Measurements from ENCODE around the gene ALDH1A2.

The ALDH1A2 gene

GRCh38 chr15:57945616-57946015 lies 119.9 kb downstream of the ALDH1A2 start:
- Histone ChIP-seq H3K4me1 (ENCODE audit: control insufficient read depth, insufficient read depth, low read length, unreplicated experiment) (no peaks in the 10 kb centered on the region), H3K27ac (ENCODE audit: low read depth, low read length) (no peak overlapping the region), H3K36me3 (ENCODE audit: insufficient read depth, low read length) (no peaks in the 10 kb centered on the region), H3K27me3 (ENCODE audit: insufficient read depth, low read length) (peaks cover 11% of the 10 kb centered on the region; the same call in 1 of the 2 replicates), H2AFZ (ENCODE audit: low read length, unreplicated experiment) (no peak overlapping the region), H3K4me3 (ENCODE audit: low read depth, low read length) (no peak overlapping the region), H3K79me2 (ENCODE audit: control insufficient read depth, insufficient read depth, low read length, unreplicated experiment) (no peaks in the 10 kb centered on the region)

GRCh38 chr15:57943754-57944420 lies 121.6 kb downstream of the ALDH1A2 start:
- Histone ChIP-seq H3K36me3 (ENCODE audit: insufficient read depth, low read length) (no peaks in the 10 kb centered on the region), H2AFZ (ENCODE audit: low read length, unreplicated experiment) (no peak overlapping the region), H3K79me2 (ENCODE audit: control insufficient read depth, insufficient read depth, low read length, unreplicated experiment) (no peaks in the 10 kb centered on the region), H3K4me3 (ENCODE audit: low read depth, low read length) (no peak overlapping the region), H3K27ac (ENCODE audit: low read depth, low read length) (no peak overlapping the region), H3K4me1 (ENCODE audit: control insufficient read depth, insufficient read depth, low read length, unreplicated experiment) (no peaks in the 10 kb centered on the region), H3K27me3 (ENCODE audit: insufficient read depth, low read length) (peaks cover 16% of the 10 kb centered on the region; the same call in 1 of the 2 replicates)

- no peaks in the 10 kb centered on the region for H3K36me3 ChIP-seq (ENCODE audit: insufficient read depth, low read length)
- H3K4me1 ChIP-seq (ENCODE audit: control insufficient read depth, insufficient read depth, low read length, unreplicated experiment), result no peaks in the 10 kb centered on the region
- no peak overlapping the region for H2AFZ ChIP-seq (ENCODE audit: low read length, unreplicated experiment)
- H3K79me2 ChIP-seq (ENCODE audit: control insufficient read depth, insufficient read depth, low read length, unreplicated experiment), result no peaks in the 10 kb centered on the region
- H3K27me3 ChIP-seq (ENCODE audit: insufficient read depth, low read length), result peaks cover 23% of the 10 kb centered on the region
- H3K4me3 ChIP-seq (ENCODE audit: low read depth, low read length), result no peak overlapping the region
- H3K27ac ChIP-seq (ENCODE audit: low read depth, low read length), result no peak overlapping the region
Measured at GRCh38 chr15:57943171-57943570, 122.3 kb downstream of the ALDH1A2 start.

GRCh38 chr15:57941816-57942215 lies 123.7 kb downstream of the ALDH1A2 start:
- Histone ChIP-seq H3K27me3 (ENCODE audit: insufficient read depth, low read length) (peaks cover 33% of the 10 kb centered on the region), H2AFZ (ENCODE audit: low read length, unreplicated experiment) (no peak overlapping the region), H3K4me3 (ENCODE audit: low read depth, low read length) (no peak overlapping the region), H3K79me2 (ENCODE audit: control insufficient read depth, insufficient read depth, low read length, unreplicated experiment) (no peaks in the 10 kb centered on the region), H3K27ac (ENCODE audit: low read depth, low read length) (no peak overlapping the region), H3K36me3 (ENCODE audit: insufficient read depth, low read length) (no peaks in the 10 kb centered on the region), H3K4me1 (ENCODE audit: control insufficient read depth, insufficient read depth, low read length, unreplicated experiment) (no peaks in the 10 kb centered on the region)

GRCh38 chr15:57932348-57932747 lies 133.2 kb downstream of the ALDH1A2 start:
- peaks cover 25% of the 10 kb centered on the region for H3K27me3 ChIP-seq (ENCODE audit: insufficient read depth, low read length)
- no peak overlapping the region for H2AFZ ChIP-seq (ENCODE audit: low read length, unreplicated experiment)
- no peaks in the 10 kb centered on the region for H3K36me3 ChIP-seq (ENCODE audit: insufficient read depth, low read length)
- H3K4me1 ChIP-seq (ENCODE audit: control insufficient read depth, insufficient read depth, low read length, unreplicated experiment), result no peaks in the 10 kb centered on the region
- H3K27ac ChIP-seq (ENCODE audit: low read depth, low read length), result no peak overlapping the region
- H3K4me3 ChIP-seq (ENCODE audit: low read depth, low read length), result no peak overlapping the region
- no peaks in the 10 kb centered on the region for H3K79me2 ChIP-seq (ENCODE audit: control insufficient read depth, insufficient read depth, low read length, unreplicated experiment)

- Histone ChIP-seq H3K4me1 (ENCODE audit: control insufficient read depth, insufficient read depth, low read length, unreplicated experiment) (no peaks in the 10 kb centered on the region), H3K79me2 (ENCODE audit: control insufficient read depth, insufficient read depth, low read length, unreplicated experiment) (no peaks in the 10 kb centered on the region), H2AFZ (ENCODE audit: low read length, unreplicated experiment) (no peak overlapping the region), H3K27ac (ENCODE audit: low read depth, low read length) (no peak overlapping the region), H3K36me3 (ENCODE audit: insufficient read depth, low read length) (no peaks in the 10 kb centered on the region), H3K27me3 (ENCODE audit: insufficient read depth, low read length) (peaks cover 23% of the 10 kb centered on the region), H3K4me3 (ENCODE audit: low read depth, low read length) (no peak overlapping the region)
Measured at GRCh38 chr15:57931570-57931969, 133.9 kb downstream of the ALDH1A2 start.

GRCh38 chr15:57927091-57927631 lies 138.3 kb downstream of the ALDH1A2 start:
- no peak overlapping the region for H3K27ac ChIP-seq (ENCODE audit: low read depth, low read length)
- peaks cover 7% of the 10 kb centered on the region for H3K27me3 ChIP-seq (ENCODE audit: insufficient read depth, low read length)
- H3K36me3 ChIP-seq (ENCODE audit: insufficient read depth, low read length), result no peaks in the 10 kb centered on the region
- H3K4me3 ChIP-seq (ENCODE audit: low read depth, low read length), result no peak overlapping the region
- H3K4me1 ChIP-seq (ENCODE audit: control insufficient read depth, insufficient read depth, low read length, unreplicated experiment), result peaks cover 26% of the 10 kb centered on the region
- H3K79me2 ChIP-seq (ENCODE audit: control insufficient read depth, insufficient read depth, low read length, unreplicated experiment), result no peaks in the 10 kb centered on the region
- H2AFZ ChIP-seq (ENCODE audit: low read length, unreplicated experiment), result no peak overlapping the region

GRCh38 chr15:57925650-57926049 lies 139.9 kb downstream of the ALDH1A2 start:
- no peaks in the 10 kb centered on the region for H3K79me2 ChIP-seq (ENCODE audit: control insufficient read depth, insufficient read depth, low read length, unreplicated experiment)
- no peaks in the 10 kb centered on the region for H3K27me3 ChIP-seq (ENCODE audit: insufficient read depth, low read length)
- no peak overlapping the region for H2AFZ ChIP-seq (ENCODE audit: low read length, unreplicated experiment)
- no peak overlapping the region for H3K27ac ChIP-seq (ENCODE audit: low read depth, low read length)
- no peak overlapping the region for H3K4me3 ChIP-seq (ENCODE audit: low read depth, low read length)
- no peaks in the 10 kb centered on the region for H3K36me3 ChIP-seq (ENCODE audit: insufficient read depth, low read length)
- peaks cover 41% of the 10 kb centered on the region for H3K4me1 ChIP-seq (ENCODE audit: control insufficient read depth, insufficient read depth, low read length, unreplicated experiment)

- H3K4me3 ChIP-seq (ENCODE audit: low read depth, low read length), result no peak overlapping the region
- H3K4me1 ChIP-seq (ENCODE audit: control insufficient read depth, insufficient read depth, low read length, unreplicated experiment), result peaks cover 47% of the 10 kb centered on the region
- H3K36me3 ChIP-seq (ENCODE audit: insufficient read depth, low read length), result no peaks in the 10 kb centered on the region
- 0 out of 2 replicates have a peak overlapping the region, but pooled peaks have one; percentile 88 for H3K27ac ChIP-seq (ENCODE audit: low read depth, low read length)
- no peak overlapping the region for H2AFZ ChIP-seq (ENCODE audit: low read length, unreplicated experiment)
- no peaks in the 10 kb centered on the region for H3K27me3 ChIP-seq (ENCODE audit: insufficient read depth, low read length)
- H3K79me2 ChIP-seq (ENCODE audit: control insufficient read depth, insufficient read depth, low read length, unreplicated experiment), result no peaks in the 10 kb centered on the region
Measured at GRCh38 chr15:57924598-57924997, 140.9 kb downstream of the ALDH1A2 start.

GRCh38 chr15:57923750-57924149 lies 141.8 kb downstream of the ALDH1A2 start:
- Histone ChIP-seq H2AFZ (ENCODE audit: low read length, unreplicated experiment) (peak overlapping the region; percentile 75), H3K27ac (ENCODE audit: low read depth, low read length) (peak overlapping the region; percentile 88), H3K4me1 (ENCODE audit: control insufficient read depth, insufficient read depth, low read length, unreplicated experiment) (peaks cover 50% of the 10 kb centered on the region), H3K4me3 (ENCODE audit: low read depth, low read length) (peak overlapping the region; percentile 43; the same call in 1 of the 2 replicates), H3K79me2 (ENCODE audit: control insufficient read depth, insufficient read depth, low read length, unreplicated experiment) (no peaks in the 10 kb centered on the region), H3K27me3 (ENCODE audit: insufficient read depth, low read length) (no peaks in the 10 kb centered on the region), H3K36me3 (ENCODE audit: insufficient read depth, low read length) (no peaks in the 10 kb centered on the region)

GRCh38 chr15:57923306-57923705 lies 142.2 kb downstream of the ALDH1A2 start:
- peak overlapping the region; percentile 43; the same call in 1 of the 2 replicates for H3K4me3 ChIP-seq (ENCODE audit: low read depth, low read length)
- peak overlapping the region; percentile 88 for H3K27ac ChIP-seq (ENCODE audit: low read depth, low read length)
- no peaks in the 10 kb centered on the region for H3K79me2 ChIP-seq (ENCODE audit: control insufficient read depth, insufficient read depth, low read length, unreplicated experiment)
- peak overlapping the region; percentile 75 for H2AFZ ChIP-seq (ENCODE audit: low read length, unreplicated experiment)
- no peaks in the 10 kb centered on the region for H3K27me3 ChIP-seq (ENCODE audit: insufficient read depth, low read length)
- H3K4me1 ChIP-seq (ENCODE audit: control insufficient read depth, insufficient read depth, low read length, unreplicated experiment), result peaks cover 50% of the 10 kb centered on the region
- no peaks in the 10 kb centered on the region for H3K36me3 ChIP-seq (ENCODE audit: insufficient read depth, low read length)
